ENCODE measurements around the gene SERPINE1.
"Not testable (repeated sequence)": the region's sequence is repeated elsewhere in the genome, so short reads cannot be mapped to it uniquely, and the experiment has no call there.

Gene SERPINE1

GRCh38 chr7:101126651-101127459 is at the start of gene SERPINE1:
SERPINE1 (plus strand) TSS chr7:101127104; CDS start chr7:101128394, 1,290 bp downstream.
- peak; percentile 46 for DNase-seq
- H3K27ac Mint-ChIP-seq, result peak within 1 kb of the TSS; percentile 24
- H3K4me3 Mint-ChIP-seq, result peak within 1 kb of the TSS; percentile 42
- H3K36me3 Mint-ChIP-seq (ENCODE audit: low read depth), result no peaks in the 10 kb centered on the region
- H3K4me1 Mint-ChIP-seq (ENCODE audit: low read depth), result peaks cover 34% of the 10 kb centered on the region
- H3K27me3 Mint-ChIP-seq, result peaks cover 55% of the 10 kb centered on the region
- H3K9me3 Mint-ChIP-seq, result no peaks in the 10 kb centered on the region

DNA sequence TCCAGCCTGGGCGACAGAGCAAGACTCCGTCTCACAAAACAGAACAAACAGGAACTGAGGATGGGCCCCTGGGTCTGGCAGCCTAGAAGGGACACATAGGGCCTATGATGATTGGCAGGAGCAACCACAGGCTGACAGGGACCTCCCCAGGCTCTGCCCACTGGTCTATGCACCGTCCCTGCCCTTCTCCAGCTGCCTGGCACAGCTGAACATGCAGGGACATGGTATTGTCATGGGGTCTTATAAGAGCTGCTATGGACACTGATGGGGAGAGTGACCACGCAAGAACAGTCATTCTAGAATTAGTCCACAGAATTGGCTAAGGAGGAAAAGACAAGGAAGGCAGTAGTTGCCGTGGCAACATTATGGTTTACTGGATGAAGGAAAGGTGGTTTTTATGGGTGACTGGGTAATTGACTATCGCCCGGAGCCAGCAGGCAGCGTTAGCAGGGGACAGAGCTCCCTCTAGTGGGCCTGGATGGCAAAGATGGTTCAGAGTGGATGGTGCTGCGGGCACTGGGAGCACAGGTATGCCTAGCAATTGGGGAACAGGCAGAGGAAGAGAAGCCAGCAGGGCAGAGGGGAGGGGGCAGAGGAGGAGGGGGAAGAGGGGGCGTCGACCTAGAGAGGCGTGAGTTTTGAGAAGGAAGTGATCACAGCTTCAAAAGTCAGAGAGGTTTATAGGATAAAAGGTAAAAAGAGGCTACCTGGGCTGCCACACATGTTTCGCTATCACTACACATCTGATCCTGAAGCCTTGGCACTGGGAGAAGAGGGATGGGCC is 49.4 kb upstream of the SERPINE1 start:
- Mint-ChIP-seq H3K27ac (no peak overlapping the region), H3K27me3 (no peaks in the 10 kb centered on the region), H3K36me3 (ENCODE audit: low read depth) (no peaks in the 10 kb centered on the region), H3K4me3 (no peak overlapping the region), H3K4me1 (ENCODE audit: low read depth) (peaks cover 4% of the 10 kb centered on the region), H3K9me3 (no peaks in the 10 kb centered on the region)
- peak; percentile 87 for DNase-seq

DNA sequence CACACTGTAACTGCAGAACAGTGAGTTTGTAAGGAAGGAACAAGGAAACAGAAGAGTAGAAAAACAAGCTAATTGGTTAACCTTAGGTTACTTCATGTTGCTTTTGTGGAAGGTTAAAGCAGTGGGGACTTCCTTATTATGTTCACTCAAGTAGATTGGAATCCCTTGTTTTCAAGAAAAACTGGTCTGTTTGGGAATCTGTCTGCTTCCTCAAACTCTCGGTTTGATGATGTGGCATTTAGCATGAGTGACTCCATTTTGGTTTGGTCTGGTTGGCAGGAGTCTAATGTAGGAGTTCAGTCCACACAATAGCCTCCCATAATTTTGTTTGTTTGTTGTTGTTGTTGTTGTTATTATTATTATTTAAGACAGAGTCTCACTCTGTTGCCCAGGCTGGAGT is 45.5 kb upstream of the SERPINE1 start:
- Mint-ChIP-seq H3K4me1 (ENCODE audit: low read depth) (peaks cover 16% of the 10 kb centered on the region), H3K9me3 (no peaks in the 10 kb centered on the region), H3K27me3 (no peaks in the 10 kb centered on the region), H3K27ac (no peak overlapping the region), H3K4me3 (no peak overlapping the region), H3K36me3 (ENCODE audit: low read depth) (peaks cover 7% of the 10 kb centered on the region)
- DNase-seq, result no peak

- H3K36me3 Mint-ChIP-seq (ENCODE audit: low read depth), result peaks cover 33% of the 10 kb centered on the region
- peaks cover 31% of the 10 kb centered on the region for H3K4me1 Mint-ChIP-seq (ENCODE audit: low read depth)
- H3K9me3 Mint-ChIP-seq, result no peaks in the 10 kb centered on the region
- peak overlapping the region; percentile 99 for H3K27ac Mint-ChIP-seq
- H3K27me3 Mint-ChIP-seq, result no peaks in the 10 kb centered on the region
- peak overlapping the region; percentile 94 for H3K4me3 Mint-ChIP-seq
- DNase-seq, result no peak
Measured at GRCh38 chr7:101084865-101085161, 42.1 kb upstream of the SERPINE1 start.

- Mint-ChIP-seq H3K4me1 (ENCODE audit: low read depth) (peaks cover 34% of the 10 kb centered on the region), H3K9me3 (no peaks in the 10 kb centered on the region), H3K27ac (peak within 1 kb of the TSS; percentile 99), H3K36me3 (ENCODE audit: low read depth) (peaks cover 38% of the 10 kb centered on the region), H3K27me3 (no peaks in the 10 kb centered on the region), H3K4me3 (peak within 1 kb of the TSS; percentile 94)
- peak; percentile 85 for DNase-seq
Measured at GRCh38 chr7:101085162-101085964, 41.5 kb upstream of the SERPINE1 start, which contains the start of gene TRIM56. TRIM56 (plus strand) TSS chr7:101085481; CDS start chr7:101087313, 1,832 bp downstream.

DNA sequence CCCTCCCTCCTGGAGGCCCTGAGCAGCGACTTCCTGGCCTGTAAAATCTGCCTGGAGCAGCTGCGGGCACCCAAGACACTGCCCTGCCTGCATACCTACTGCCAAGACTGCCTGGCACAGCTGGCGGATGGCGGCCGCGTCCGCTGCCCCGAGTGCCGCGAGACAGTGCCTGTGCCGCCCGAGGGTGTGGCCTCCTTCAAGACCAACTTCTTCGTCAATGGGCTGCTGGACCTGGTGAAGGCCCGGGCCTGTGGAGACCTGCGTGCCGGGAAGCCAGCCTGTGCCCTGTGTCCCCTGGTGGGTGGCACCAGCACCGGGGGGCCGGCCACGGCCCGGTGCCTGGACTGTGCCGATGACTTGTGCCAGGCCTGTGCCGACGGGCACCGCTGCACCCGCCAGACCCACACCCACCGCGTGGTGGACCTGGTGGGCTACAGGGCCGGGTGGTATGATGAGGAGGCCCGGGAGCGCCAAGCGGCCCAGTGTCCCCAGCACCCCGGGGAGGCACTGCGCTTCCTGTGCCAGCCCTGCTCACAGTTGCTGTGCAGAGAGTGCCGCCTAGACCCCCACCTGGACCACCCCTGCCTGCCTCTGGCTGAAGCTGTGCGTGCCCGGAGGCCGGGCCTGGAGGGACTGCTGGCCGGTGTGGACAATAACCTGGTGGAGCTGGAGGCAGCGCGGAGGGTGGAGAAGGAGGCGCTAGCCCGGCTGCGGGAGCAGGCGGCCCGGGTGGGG is 39.4 kb upstream of the SERPINE1 start:
- H3K4me1 Mint-ChIP-seq (ENCODE audit: low read depth), result peaks cover 39% of the 10 kb centered on the region
- no peaks in the 10 kb centered on the region for H3K9me3 Mint-ChIP-seq
- no peaks in the 10 kb centered on the region for H3K27me3 Mint-ChIP-seq
- DNase-seq, result no peak
- no peak overlapping the region for H3K4me3 Mint-ChIP-seq
- peaks cover 55% of the 10 kb centered on the region for H3K36me3 Mint-ChIP-seq (ENCODE audit: low read depth)
- H3K27ac Mint-ChIP-seq, result no peak overlapping the region

DNA sequence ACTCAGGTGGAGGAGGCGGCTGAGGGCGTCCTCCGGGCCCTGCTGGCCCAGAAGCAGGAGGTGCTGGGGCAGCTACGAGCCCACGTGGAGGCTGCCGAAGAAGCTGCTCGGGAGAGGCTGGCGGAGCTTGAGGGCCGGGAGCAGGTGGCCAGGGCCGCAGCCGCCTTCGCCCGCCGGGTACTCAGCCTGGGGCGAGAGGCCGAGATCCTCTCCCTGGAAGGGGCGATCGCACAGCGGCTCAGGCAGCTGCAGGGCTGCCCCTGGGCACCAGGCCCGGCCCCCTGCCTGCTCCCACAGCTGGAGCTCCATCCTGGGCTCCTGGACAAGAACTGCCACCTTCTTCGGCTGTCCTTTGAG is 38.9 kb upstream of the SERPINE1 start:
- Mint-ChIP-seq H3K9me3 (no peaks in the 10 kb centered on the region), H3K36me3 (ENCODE audit: low read depth) (peaks cover 59% of the 10 kb centered on the region), H3K27me3 (no peaks in the 10 kb centered on the region), H3K4me1 (ENCODE audit: low read depth) (peaks cover 40% of the 10 kb centered on the region), H3K27ac (no peak overlapping the region), H3K4me3 (no peak overlapping the region)
- DNase-seq, result no peak

GRCh38 chr7:101088858-101089529 is 37.9 kb upstream of the SERPINE1 start:
- Mint-ChIP-seq H3K4me1 (ENCODE audit: low read depth) (peaks cover 42% of the 10 kb centered on the region), H3K27ac (peak overlapping the region; percentile 20), H3K9me3 (no peaks in the 10 kb centered on the region), H3K4me3 (no peak overlapping the region), H3K36me3 (ENCODE audit: low read depth) (peaks cover 62% of the 10 kb centered on the region), H3K27me3 (no peaks in the 10 kb centered on the region)
- no peak for DNase-seq

GRCh38 chr7:101089876-101090275 is 37.0 kb upstream of the SERPINE1 start:
- Mint-ChIP-seq H3K4me3 (no peak overlapping the region), H3K27me3 (no peaks in the 10 kb centered on the region), H3K27ac (no peak overlapping the region), H3K4me1 (ENCODE audit: low read depth) (peaks cover 39% of the 10 kb centered on the region), H3K36me3 (ENCODE audit: low read depth) (peaks cover 66% of the 10 kb centered on the region), H3K9me3 (no peaks in the 10 kb centered on the region)
- no peak for DNase-seq

GRCh38 chr7:101092266-101092905 is 34.5 kb upstream of the SERPINE1 start:
- H3K9me3 Mint-ChIP-seq, H3K27ac Mint-ChIP-seq, H3K4me3 Mint-ChIP-seq, H3K27me3 Mint-ChIP-seq, DNase-seq: not testable (repeated sequence)
- peaks cover 50% of the 10 kb centered on the region for H3K36me3 Mint-ChIP-seq (ENCODE audit: low read depth)
- H3K4me1 Mint-ChIP-seq (ENCODE audit: low read depth), result peaks cover 26% of the 10 kb centered on the region

DNA sequence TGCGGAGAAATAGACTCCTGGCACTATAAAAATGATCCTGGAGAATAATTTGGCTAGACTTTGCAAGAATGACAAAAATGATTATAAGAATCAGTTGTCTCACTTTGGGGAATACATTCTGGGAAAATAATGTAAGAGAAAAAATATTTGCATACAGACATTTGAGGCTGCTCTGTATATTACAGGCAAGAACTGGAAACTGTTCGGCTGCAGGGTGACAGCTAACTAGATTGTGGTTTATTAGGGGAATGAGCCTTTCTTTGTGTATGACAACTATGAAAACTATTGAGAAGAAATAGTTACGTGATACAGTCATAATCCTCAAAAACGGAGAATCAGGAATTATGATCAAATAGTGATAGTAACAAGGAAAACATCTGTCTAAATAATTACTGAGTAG is 33.0 kb upstream of the SERPINE1 start:
- Mint-ChIP-seq H3K4me1 (ENCODE audit: low read depth) (peaks cover 22% of the 10 kb centered on the region), H3K4me3 (no peak overlapping the region), H3K27ac (no peak overlapping the region), H3K36me3 (ENCODE audit: low read depth) (peaks cover 42% of the 10 kb centered on the region), H3K27me3 (no peaks in the 10 kb centered on the region), H3K9me3 (no peaks in the 10 kb centered on the region)
- DNase-seq, result no peak

DNA sequence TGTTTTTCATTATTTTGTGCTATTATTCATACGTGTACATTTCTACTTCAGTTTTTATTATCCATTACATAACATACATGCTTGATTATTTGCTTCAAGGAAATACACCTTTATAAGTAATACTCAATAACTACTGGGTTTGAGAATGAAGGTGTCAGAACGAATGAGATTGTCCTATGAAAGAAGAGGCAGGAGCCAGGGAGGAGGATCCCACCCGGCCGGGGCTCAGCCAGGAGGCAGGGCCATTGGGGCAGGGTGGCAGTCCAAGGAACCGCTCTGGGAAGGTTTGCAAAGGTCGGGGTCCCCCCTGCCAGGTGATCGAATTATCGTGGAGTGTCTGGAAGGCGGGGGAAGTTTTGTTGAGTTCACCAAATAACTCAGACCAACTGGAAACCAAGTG is 32.5 kb upstream of the SERPINE1 start:
- H3K27ac Mint-ChIP-seq, result no peak overlapping the region
- no peaks in the 10 kb centered on the region for H3K9me3 Mint-ChIP-seq
- DNase-seq, result no peak
- H3K4me1 Mint-ChIP-seq (ENCODE audit: low read depth), result peaks cover 19% of the 10 kb centered on the region
- no peaks in the 10 kb centered on the region for H3K27me3 Mint-ChIP-seq
- no peak overlapping the region for H3K4me3 Mint-ChIP-seq
- peaks cover 37% of the 10 kb centered on the region for H3K36me3 Mint-ChIP-seq (ENCODE audit: low read depth)

DNA sequence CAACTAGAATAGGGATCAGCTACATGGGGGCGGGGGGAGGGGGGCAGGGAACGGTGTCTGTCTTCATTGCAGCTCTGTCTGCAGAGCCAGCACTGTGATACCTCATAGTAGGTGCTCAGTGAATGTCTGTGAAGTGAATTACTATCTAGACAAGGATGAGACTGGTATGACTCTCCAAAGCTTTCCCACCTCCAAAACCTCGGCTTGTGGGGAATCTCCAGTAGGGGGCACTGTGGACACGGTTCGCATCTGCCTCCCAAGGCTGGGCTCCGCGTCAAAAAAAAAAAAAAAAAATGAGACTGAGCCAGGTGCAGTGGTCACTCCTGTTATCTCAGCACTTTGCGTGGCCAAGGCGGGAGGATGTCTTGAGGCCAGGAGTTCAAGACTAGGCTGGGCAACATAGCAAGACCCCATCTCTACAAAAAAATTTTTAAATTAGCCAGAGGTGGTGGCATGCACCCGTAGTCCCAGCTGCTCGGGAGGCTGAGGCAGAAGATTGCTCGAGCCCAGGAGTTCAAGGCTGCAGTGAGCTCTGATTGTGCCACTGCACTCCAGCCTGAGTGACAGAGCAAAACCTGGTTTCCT is 32.0 kb upstream of the SERPINE1 start:
- H3K9me3 Mint-ChIP-seq, result no peaks in the 10 kb centered on the region
- H3K27ac Mint-ChIP-seq, result no peak overlapping the region
- H3K4me3 Mint-ChIP-seq, result no peak overlapping the region
- peaks cover under 1% of the 10 kb centered on the region for H3K27me3 Mint-ChIP-seq
- H3K36me3 Mint-ChIP-seq (ENCODE audit: low read depth), result peaks cover 32% of the 10 kb centered on the region
- DNase-seq, result peak; percentile 52
- H3K4me1 Mint-ChIP-seq (ENCODE audit: low read depth), result peaks cover 19% of the 10 kb centered on the region
